ENCODE measurements around the gene CCZ1B. TPM values are rescaled to one million over a fixed set of nuclear protein-coding genes. Genes with fewer than 3 reads are reported as not detected.
"Not testable (repeated sequence)": the region's sequence is repeated elsewhere in the genome, so short reads cannot be mapped to it uniquely, and the experiment has no call there.

CCZ1B gene
- total and polyA plus RNA-seq, 11 donors: 12.8 to 42.2 (median 23.8) TPM

- H3K9me3 ChIP-seq; H3K4me3 ChIP-seq; H3K36me3 ChIP-seq; H3K4me1 ChIP-seq; H3K27me3 ChIP-seq; DNase-seq; intact Hi-C loops (cut with DNase I); H3K27ac ChIP-seq: not testable (repeated sequence)
- WGBS, 4 donors: 66 to 75% (median 73%) methylated on average over 8 to 10 of the region's 15 CpGs; no CpG with 5 or more reads in 1 of the 4 donors
- ATAC-seq: peak in 2 of 4 donors; percentile 42 to 69
These were observed 33.8 kb downstream of the CCZ1B start for GRCh38 chr7:6792113-6792872.

- no CpG with 5 or more reads among the region's 13 CpGs for WGBS, 4 donors
- H3K27me3 ChIP-seq: not testable (repeated sequence)
These were observed 36.7 kb downstream of the CCZ1B start for GRCh38 chr7:6789353-6789752.

GRCh38 chr7:6781581-6781980 is 44.5 kb downstream of the CCZ1B start:
- WGBS, 4 donors: 83 to 93% (median 89%) methylated on average over 6 of the region's 6 CpGs
- H3K9me3 ChIP-seq; ATAC-seq; H3K4me3 ChIP-seq; H3K4me1 ChIP-seq; H3K27ac ChIP-seq; H3K27me3 ChIP-seq; intact Hi-C loops (cut with DNase I); H3K36me3 ChIP-seq: not testable (repeated sequence)
- DNase-seq: peak in 1 of 5 donors; percentile 9

More at GRCh38 chr7:6789353-6789752, 36.7 kb downstream of the CCZ1B start:
- H3K4me1 ChIP-seq; H3K27ac ChIP-seq; H3K4me3 ChIP-seq; H3K36me3 ChIP-seq; DNase-seq; intact Hi-C loops (cut with DNase I); ATAC-seq; H3K9me3 ChIP-seq: not testable (repeated sequence)

- DNase-seq; H3K27me3 ChIP-seq; ATAC-seq; H3K27ac ChIP-seq; H3K4me3 ChIP-seq; H3K36me3 ChIP-seq; H3K4me1 ChIP-seq; intact Hi-C loops (cut with DNase I); H3K9me3 ChIP-seq: not testable (repeated sequence)
- WGBS, 4 donors: 30 to 72% (median 52%) methylated on average over 1 to 6 of the region's 12 CpGs
These were observed 64.9 kb downstream of the CCZ1B start for GRCh38 chr7:6761186-6761585.

GRCh38 chr7:6753964-6754363 is 72.1 kb downstream of the CCZ1B start, which contains the start of gene RSPH10B2:
Gene RSPH10B2 (plus strand): TSS chr7:6754103. CDS start chr7:6757678, 3,575 bp downstream.
- intact Hi-C loops (cut with DNase I); H3K36me3 ChIP-seq; H3K4me1 ChIP-seq; DNase-seq; H3K27ac ChIP-seq; H3K9me3 ChIP-seq; H3K27me3 ChIP-seq: not testable (repeated sequence)
- H3K4me3 ChIP-seq: peak within 1 kb of the TSS in 3 of 12 donors; percentile 16 to 25 (median 21)
- 3 to 14% (median 5%) methylated on average over 11 to 25 of the region's 38 CpGs; no CpG with 5 or more reads in 1 of the 4 donors for WGBS, 4 donors
- peak in 3 of 4 donors; percentile 61 to 80 (median 77) for ATAC-seq

GRCh38 chr7:6750173-6750572 is 75.9 kb downstream of the CCZ1B start:
- H3K27ac ChIP-seq; H3K27me3 ChIP-seq; intact Hi-C loops (cut with DNase I); H3K4me1 ChIP-seq; DNase-seq; H3K4me3 ChIP-seq; H3K9me3 ChIP-seq: not testable (repeated sequence)
- peaks cover 0 to 28% (median 17%) of the 10 kb centered on the region in 9 donors for H3K36me3 ChIP-seq
- ATAC-seq: peak in 2 of 4 donors; percentile 5 to 10
- WGBS, 4 donors: 88 to 97% (median 97%) methylated on average over 3 to 6 of the region's 6 CpGs

- ATAC-seq; H3K27me3 ChIP-seq; H3K9me3 ChIP-seq; H3K4me1 ChIP-seq; H3K27ac ChIP-seq; DNase-seq; intact Hi-C loops (cut with DNase I); H3K4me3 ChIP-seq: not testable (repeated sequence)
- 90 to 96% (median 94%) methylated on average over 5 to 8 of the region's 12 CpGs for WGBS, 4 donors
- peaks cover 0 to 31% (median 19%) of the 10 kb centered on the region in 9 donors for H3K36me3 ChIP-seq
These were observed 76.7 kb downstream of the CCZ1B start for GRCh38 chr7:6749335-6749734.

Other genes with a start within 250 kb of the CCZ1B start
- gene ZDHHC4, start 248.8 kb downstream of the CCZ1B start, total RNA-seq: 10 to 100 TPM; 26.2 to 45.5 (median 37.8) TPM
- gene ZDHHC4, start 248.8 kb downstream of the CCZ1B start, polyA plus RNA-seq: 10 to 100 TPM; 32.1 to 48.4 TPM
- 10 to 100 TPM; 11.7 to 22.7 (median 15.3) TPM for gene INTS15, start 236.3 kb downstream of the CCZ1B start, total RNA-seq
- 10 to 100 TPM in 1 of 2 donors, 1 to 10 TPM in 1; 7.1 to 15.6 TPM for gene INTS15, start 236.3 kb downstream of the CCZ1B start, polyA plus RNA-seq
- 10 to 100 TPM in 8 of 9 donors, 1 to 10 TPM in 1; 6.6 to 27.8 (median 11.8) TPM for gene ZNF853, start 210.7 kb downstream of the CCZ1B start, total RNA-seq
- 1 to 10 TPM; 3.1 to 5.7 TPM for gene ZNF853, start 210.7 kb downstream of the CCZ1B start, polyA plus RNA-seq
- gene ZNF316, start 189.0 kb downstream of the CCZ1B start, total RNA-seq: 10 to 100 TPM; 11.0 to 22.9 (median 14.5) TPM
- 10 to 100 TPM; 11.4 to 13.5 TPM for gene ZNF316, start 189.0 kb downstream of the CCZ1B start, polyA plus RNA-seq
- 10 to 100 TPM; 11.4 to 20.1 (median 15.0) TPM for gene ZNF12, start 119.3 kb downstream of the CCZ1B start, total RNA-seq
- 10 to 100 TPM in 1 of 2 donors, 1 to 10 TPM in 1; 6.4 to 11.0 TPM for gene ZNF12, start 119.3 kb downstream of the CCZ1B start, polyA plus RNA-seq
- not detected for gene RSPH10B2, start 72.2 kb downstream of the CCZ1B start, total RNA-seq
- not detected for gene RSPH10B2, start 72.2 kb downstream of the CCZ1B start, polyA plus RNA-seq

All from heart left ventricle (tissue), 16 donors.